Activated CD8-positive, alpha-beta memory T cell treated with anti-CD3 and anti-CD28 coated beads for 36 hours (primary cell): ENCODE data around the gene SIRPB1. TPM values are rescaled to one million over a fixed set of nuclear protein-coding genes. Genes with fewer than 3 reads are reported as not detected.
"Not testable (repeated sequence)": the region's sequence is repeated elsewhere in the genome, so short reads cannot be mapped to it uniquely, and the experiment has no call there.

Experiments
- CTCF ChIA-PET: fragments of 350-600 bp; sonication (Branson Sonifier 250); formaldehyde crosslinking; loops from one replicate; lab custom pipeline; 2021; ENCODE audit warnings: antibody characterized with exemption; lab: Charles Lee
- POLR2A ChIA-PET: fragments of 350-600 bp; sonication (Branson Sonifier 250); formaldehyde crosslinking; loops from one replicate; lab custom pipeline; 2021; ENCODE audit warnings: antibody characterized with exemption; lab: Charles Lee
- total RNA-seq, 2 experiments: library from RNA; stranded (reverse); gene quantifications; one replicate each; pipeline ENCODE4 v1.2.3, GENCODE V29; 2021

Gene SIRPB1
- total RNA-seq, 2 experiments from 2014 or later: 1.2 to 1.4 TPM

DNA sequence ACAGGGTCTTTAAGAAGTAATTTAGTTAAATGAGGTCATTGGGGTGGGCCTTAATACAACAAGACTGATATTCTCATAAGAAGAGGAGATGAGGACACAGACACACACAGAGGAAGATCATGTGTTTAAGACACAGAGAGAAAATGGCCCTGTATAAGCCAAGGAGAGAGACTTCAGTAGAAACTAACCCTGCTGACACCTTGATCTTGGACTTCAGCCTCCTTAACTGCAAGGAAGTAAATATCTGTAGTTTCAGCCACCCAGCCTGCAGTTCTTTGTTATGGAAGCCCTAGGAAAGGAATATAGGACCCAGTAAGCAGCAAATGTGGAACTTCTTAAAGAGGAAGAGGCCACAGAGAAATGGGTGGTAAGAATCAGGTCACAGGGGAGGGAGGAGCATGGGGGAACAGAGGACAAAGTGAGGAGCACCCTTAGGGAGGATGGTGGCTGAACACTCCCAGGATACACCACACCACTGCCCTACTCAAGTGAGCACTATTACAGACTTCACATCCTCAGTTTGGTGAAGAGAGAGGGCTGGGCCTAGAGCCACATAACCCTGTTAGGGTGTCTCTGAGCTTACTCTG, 762 bp downstream of the SIRPB1 start:
- CTCF ChIA-PET: no interaction called here
- POLR2A ChIA-PET: no interaction called here

DNA sequence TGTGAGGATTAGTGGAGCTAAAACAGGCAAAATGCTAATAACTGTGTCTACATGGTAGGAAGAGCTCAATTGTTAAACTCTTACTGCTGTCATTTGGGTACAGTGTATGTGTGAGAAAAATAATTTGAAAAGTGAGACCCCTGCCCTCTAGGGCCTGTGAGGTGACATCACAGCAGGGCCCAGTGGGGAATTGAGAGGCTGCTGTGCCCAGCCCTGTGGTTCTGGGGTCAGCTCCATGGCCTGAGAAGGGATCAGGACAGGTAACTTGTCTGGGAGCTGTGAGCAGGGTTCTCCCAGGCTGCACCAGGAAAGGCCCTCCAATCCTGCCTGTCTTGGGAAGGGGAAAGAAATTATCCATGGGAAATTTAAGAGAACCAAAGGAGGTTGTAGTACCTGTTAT, 1.3 kb downstream of the SIRPB1 start:
- POLR2A ChIA-PET: no interaction called here

GRCh38 chr20:1616858-1617434, 2.9 kb downstream of the SIRPB1 start:
- ChIA-PET CTCF (no interaction called here), POLR2A (no interaction called here)

More for the DNA sequence above, 1.3 kb downstream of the SIRPB1 start:
- CTCF ChIA-PET: no interaction called here

DNA sequence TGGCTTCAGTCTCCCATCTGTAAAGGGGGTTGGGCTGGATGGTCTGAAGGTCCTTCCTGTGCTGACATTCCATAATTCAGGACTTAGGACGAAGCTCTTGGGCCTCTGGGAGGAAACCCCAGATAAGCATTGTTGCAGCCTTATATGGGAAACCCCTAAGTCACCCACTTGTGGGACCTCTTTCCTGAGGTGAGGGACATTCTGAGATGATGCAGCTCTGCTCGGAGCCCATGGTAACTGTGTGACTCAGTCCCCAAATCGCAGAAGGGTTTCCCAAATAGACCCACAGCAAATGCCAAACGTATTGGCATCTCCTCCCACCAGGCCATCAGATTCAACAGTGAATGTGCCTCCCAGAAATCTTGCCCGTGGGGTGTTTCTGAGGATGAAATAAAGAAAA, 9.4 kb downstream of the SIRPB1 start:
- POLR2A ChIA-PET, CTCF ChIA-PET: not testable (repeated sequence)

GRCh38 chr20:1608678-1609347, 11.0 kb downstream of the SIRPB1 start:
- CTCF ChIA-PET, POLR2A ChIA-PET: not testable (repeated sequence)

GRCh38 chr20:1600736-1601135, 19.1 kb downstream of the SIRPB1 start:
- POLR2A ChIA-PET: no interaction called here
- CTCF ChIA-PET: no interaction called here

- CTCF ChIA-PET: no interaction called here
- POLR2A ChIA-PET: no interaction called here
These were observed 24.5 kb downstream of the SIRPB1 start for GRCh38 chr20:1595333-1595732.

GRCh38 chr20:1588533-1589460, 31.0 kb downstream of the SIRPB1 start:
- POLR2A ChIA-PET: no interaction called here
- CTCF ChIA-PET: interaction anchor here (0.8 kb wide), 1 partner anchor 188 kb away, joined by 3 read pairs; no protein-coding TSS in a partner anchor

DNA sequence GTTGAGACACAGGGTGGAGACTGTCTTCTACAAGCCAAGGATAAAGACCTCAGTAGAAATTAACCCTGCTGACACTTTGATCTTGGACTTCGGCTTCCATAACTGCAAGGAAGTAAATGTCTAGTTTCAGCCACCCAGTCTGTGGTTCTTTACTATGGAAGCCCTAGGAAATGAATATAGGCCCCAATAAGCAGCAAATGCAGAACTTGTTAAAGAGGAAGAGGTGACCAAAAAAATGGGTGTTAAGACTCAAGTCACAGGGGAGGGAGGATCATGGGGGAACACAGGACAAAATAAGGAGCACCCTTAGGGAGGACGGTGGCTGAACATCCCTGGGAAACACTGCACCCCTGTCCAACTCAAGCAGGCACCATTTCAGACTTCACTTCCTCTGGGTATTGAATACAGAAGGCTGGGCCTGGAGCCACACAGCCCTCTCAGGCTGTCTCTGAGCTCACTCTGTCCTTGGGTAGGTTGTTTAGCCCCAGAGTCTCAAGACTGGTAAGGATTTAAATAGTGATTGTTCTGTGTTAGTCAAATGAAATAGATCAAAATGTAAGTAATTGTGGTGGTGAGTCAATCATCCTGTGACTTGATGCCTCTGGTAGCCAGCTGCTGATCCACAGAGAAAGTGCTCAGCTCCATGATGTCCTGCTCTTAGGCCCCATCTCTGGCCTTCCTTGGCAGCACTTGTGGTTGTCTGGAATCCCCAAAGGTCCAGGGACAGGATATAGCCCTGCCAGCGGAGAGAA, 31.9 kb downstream of the SIRPB1 start:
- ChIA-PET CTCF (interaction anchor here (0.8 kb wide), 1 partner anchor 189 kb away, joined by 3 read pairs; no protein-coding TSS in a partner anchor), POLR2A (no interaction called here)

- CTCF ChIA-PET: no interaction called here
These were observed 40.3 kb downstream of the SIRPB1 start for GRCh38 chr20:1579488-1579887.

GRCh38 chr20:1577906-1578305, 41.9 kb downstream of the SIRPB1 start:
- POLR2A ChIA-PET: no interaction called here
- CTCF ChIA-PET: interaction anchor here (0.6 kb wide), 1 partner anchor 1812 kb away, joined by 3 read pairs; no protein-coding TSS in a partner anchor

More at GRCh38 chr20:1579488-1579887, 40.3 kb downstream of the SIRPB1 start:
- POLR2A ChIA-PET: no interaction called here

DNA sequence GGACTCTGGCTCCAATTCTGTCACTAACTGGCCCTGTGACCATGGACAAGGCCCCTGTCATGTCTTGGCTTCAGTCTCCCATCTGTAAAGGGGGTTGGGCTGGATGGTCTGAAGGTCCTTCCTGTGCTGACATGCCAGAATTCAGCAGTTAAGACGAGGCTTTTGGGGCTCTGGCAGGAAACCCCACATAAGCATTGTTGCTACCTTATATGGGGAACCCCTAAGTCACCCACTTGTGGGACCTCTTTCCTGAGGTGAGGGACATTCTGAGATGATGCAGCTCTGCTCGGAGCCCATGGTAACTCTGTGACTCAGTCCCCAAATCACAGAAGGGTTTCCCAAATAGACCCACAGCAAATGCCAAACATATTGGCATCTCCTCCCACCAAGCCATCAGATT, 42.5 kb downstream of the SIRPB1 start:
- POLR2A ChIA-PET, CTCF ChIA-PET: not testable (repeated sequence)

DNA sequence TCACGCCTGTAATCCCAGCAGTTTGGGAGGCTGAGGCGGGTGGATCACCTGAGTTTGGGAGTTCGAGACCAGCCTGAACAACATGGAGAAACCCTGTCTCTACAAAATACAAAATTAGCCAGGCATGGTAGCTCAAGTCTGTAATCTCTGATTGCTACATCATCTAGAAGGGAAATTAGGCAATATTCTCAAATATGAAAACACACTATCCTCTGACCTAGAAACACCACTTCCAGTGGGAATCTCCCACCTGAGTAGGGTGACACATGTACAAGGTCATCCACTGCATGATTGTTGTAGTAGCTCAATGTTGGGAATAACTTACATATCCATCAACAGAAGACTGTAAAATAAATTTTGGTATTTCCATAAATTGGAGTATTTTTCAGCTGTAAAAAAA, 43.2 kb downstream of the SIRPB1 start:
- ChIA-PET CTCF (no interaction called here), POLR2A (no interaction called here)

- CTCF ChIA-PET, POLR2A ChIA-PET: not testable (repeated sequence)
These were observed 43.8 kb downstream of the SIRPB1 start for GRCh38 chr20:1576003-1576402.

DNA sequence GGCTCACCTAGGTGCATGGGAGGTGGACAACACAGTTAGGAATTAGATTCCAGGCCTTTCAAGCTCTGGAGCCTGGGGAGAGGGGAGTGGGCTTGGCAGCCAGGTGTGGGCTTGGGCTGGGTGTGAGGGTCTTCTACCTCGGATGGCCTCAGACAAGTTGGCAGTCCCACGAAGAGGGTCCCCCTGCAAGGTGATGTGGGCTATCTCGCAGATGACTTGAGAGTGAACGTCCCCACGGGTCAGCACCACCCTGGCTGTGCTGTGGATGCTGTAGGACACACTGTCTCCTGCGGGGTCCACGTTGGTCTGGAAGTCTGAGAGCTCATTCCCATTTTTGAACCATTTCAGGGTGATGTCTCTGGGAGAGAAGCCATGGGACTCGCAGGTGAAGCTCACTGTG, 48.2 kb downstream of the SIRPB1 start:
- CTCF ChIA-PET, POLR2A ChIA-PET: not testable (repeated sequence)
